Mammary microvascular endothelial cell (primary cell): Measurements from ENCODE around the gene COPB1. TPM values are rescaled to one million over a fixed set of nuclear protein-coding genes. Genes with fewer than 3 reads are reported as not detected.

Experiments used
- total RNA-seq: library from RNA; depleted of rRNA; stranded (reverse); fragments of >200 nt; gene quantifications from 2 replicates; pipeline ENCODE4 v1.2.3, GENCODE V29; 2015

COPB1 gene
- 172 and 174 TPM in 2 replicates for total RNA-seq

GRCh38 chr11:14499560-14500180 lies at the start of gene COPB1:
Gene COPB1, minus strand, starts transcription at chr11:14499811. Its CDS starts 883 bp downstream, at chr11:14498928.

GRCh38 chr11:14519917-14520746 lies 20.5 kb upstream of the COPB1 start, which contains the start of gene PSMA1:
Gene PSMA1, minus strand, starts transcription at chr11:14520386. Its CDS starts 87 bp downstream, at chr11:14520299.

Other genes with a start within 250 kb of the COPB1 start
- 103 and 122 TPM in 2 replicates for gene RRAS2, start 140.6 kb downstream of the COPB1 start, total RNA-seq
- gene PSMA1, start 20.6 kb upstream of the COPB1 start, total RNA-seq = 207 and 223 TPM in 2 replicates
- 0.27 and 0.30 TPM in 2 replicates for gene PDE3B, start 144.0 kb upstream of the COPB1 start, total RNA-seq